ENCODE results near the gene DYNC1LI2.

- peak; percentile 54 for TF ChIP-seq CTCF (IDR thresholded peaks at IDR 0.05; ENCODE audit: low read depth, low read length)
- no peak for TF ChIP-seq EZH2phosphoT487 (IDR thresholded peaks at IDR 0.05; ENCODE audit: low read depth)
These were observed at the start of gene DYNC1LI2 for GRCh38 chr16:66751303-66751991.
